ENCODE measurements around the gene PDE7B.

The PDE7B gene

GRCh38 chr6:136114661-136115060 lies 263.2 kb downstream of the PDE7B start:
- no peaks in the 10 kb centered on the region for H3K79me2 ChIP-seq (ENCODE audit: insufficient read depth, low read length)
- H2AFZ ChIP-seq (ENCODE audit: low read length), result no peak overlapping the region
- H3K27me3 ChIP-seq (ENCODE audit: insufficient read depth, low read length), result no peaks in the 10 kb centered on the region
- H3K9ac ChIP-seq (ENCODE audit: low read length), result no peak overlapping the region
- no peaks in the 10 kb centered on the region for H3K36me3 ChIP-seq (ENCODE audit: insufficient read depth, low read length)
- H3F3A ChIP-seq (ENCODE audit: insufficient read depth, low read length), result no peaks in the 10 kb centered on the region
- no peak overlapping the region for H3K27ac ChIP-seq (ENCODE audit: low read depth, low read length, poor library complexity, severe bottlenecking)
- H4K20me1 ChIP-seq (ENCODE audit: insufficient read depth, low read length), result no peaks in the 10 kb centered on the region
- no peak for TF ChIP-seq EZH2 (IDR thresholded peaks at IDR 0.05; ENCODE audit: borderline replicate concordance, low read length)
- no peak for TF ChIP-seq CTCF (IDR thresholded peaks at IDR 0.05; ENCODE audit: low read length)
- no peaks in the 10 kb centered on the region for H3K9me3 ChIP-seq (ENCODE audit: low read length)
- H3K4me1 ChIP-seq (ENCODE audit: insufficient read depth, low read length, severe bottlenecking), result no peaks in the 10 kb centered on the region
- H3K9me2 ChIP-seq (ENCODE audit: low read depth, low read length), result no peaks in the 10 kb centered on the region
- H3K4me3 ChIP-seq (ENCODE audit: low read depth, low read length, poor library complexity, severe bottlenecking), result no peak overlapping the region
- H3K4me2 ChIP-seq (ENCODE audit: low read length), result no peak overlapping the region

GRCh38 chr6:136115941-136116340 lies 264.4 kb downstream of the PDE7B start:
- no peak overlapping the region for H2AFZ ChIP-seq (ENCODE audit: low read length)
- no peaks in the 10 kb centered on the region for H3F3A ChIP-seq (ENCODE audit: insufficient read depth, low read length)
- no peaks in the 10 kb centered on the region for H4K20me1 ChIP-seq (ENCODE audit: insufficient read depth, low read length)
- H3K9me3 ChIP-seq (ENCODE audit: low read length), result no peaks in the 10 kb centered on the region
- H3K79me2 ChIP-seq (ENCODE audit: insufficient read depth, low read length), result no peaks in the 10 kb centered on the region
- TF ChIP-seq EZH2 (IDR thresholded peaks at IDR 0.05; ENCODE audit: borderline replicate concordance, low read length) (no peak), CTCF (IDR thresholded peaks at IDR 0.05; ENCODE audit: low read length) (no peak)
- H3K4me1 ChIP-seq (ENCODE audit: insufficient read depth, low read length, severe bottlenecking), result no peaks in the 10 kb centered on the region
- H3K27ac ChIP-seq (ENCODE audit: low read depth, low read length, poor library complexity, severe bottlenecking), result no peak overlapping the region
- no peak overlapping the region for H3K9ac ChIP-seq (ENCODE audit: low read length)
- no peak overlapping the region for H3K4me3 ChIP-seq (ENCODE audit: low read depth, low read length, poor library complexity, severe bottlenecking)
- H3K36me3 ChIP-seq (ENCODE audit: insufficient read depth, low read length), result no peaks in the 10 kb centered on the region
- H3K4me2 ChIP-seq (ENCODE audit: low read length), result no peak overlapping the region
- no peaks in the 10 kb centered on the region for H3K9me2 ChIP-seq (ENCODE audit: low read depth, low read length)
- H3K27me3 ChIP-seq (ENCODE audit: insufficient read depth, low read length), result no peaks in the 10 kb centered on the region

- H3F3A ChIP-seq (ENCODE audit: insufficient read depth, low read length), result no peaks in the 10 kb centered on the region
- no peak overlapping the region for H3K27ac ChIP-seq (ENCODE audit: low read depth, low read length, poor library complexity, severe bottlenecking)
- no peaks in the 10 kb centered on the region for H3K9me3 ChIP-seq (ENCODE audit: low read length)
- H3K4me1 ChIP-seq (ENCODE audit: insufficient read depth, low read length, severe bottlenecking), result no peaks in the 10 kb centered on the region
- no peaks in the 10 kb centered on the region for H4K20me1 ChIP-seq (ENCODE audit: insufficient read depth, low read length)
- no peak overlapping the region for H2AFZ ChIP-seq (ENCODE audit: low read length)
- H3K9ac ChIP-seq (ENCODE audit: low read length), result no peak overlapping the region
- H3K4me3 ChIP-seq (ENCODE audit: low read depth, low read length, poor library complexity, severe bottlenecking), result no peak overlapping the region
- H3K4me2 ChIP-seq (ENCODE audit: low read length), result no peak overlapping the region
- H3K36me3 ChIP-seq (ENCODE audit: insufficient read depth, low read length), result no peaks in the 10 kb centered on the region
- H3K27me3 ChIP-seq (ENCODE audit: insufficient read depth, low read length), result no peaks in the 10 kb centered on the region
- no peaks in the 10 kb centered on the region for H3K79me2 ChIP-seq (ENCODE audit: insufficient read depth, low read length)
- TF ChIP-seq EZH2 (IDR thresholded peaks at IDR 0.05; ENCODE audit: borderline replicate concordance, low read length), result no peak
- TF ChIP-seq CTCF (IDR thresholded peaks at IDR 0.05; ENCODE audit: low read length), result no peak
- H3K9me2 ChIP-seq (ENCODE audit: low read depth, low read length), result no peaks in the 10 kb centered on the region
Measured at GRCh38 chr6:136117081-136117480, 265.6 kb downstream of the PDE7B start.

Measured in OCI-LY1 (cell line).